GM18868 (cell line): Measurements from ENCODE around the gene GALNS.
"Not testable (repeated sequence)": the region's sequence is repeated elsewhere in the genome, so short reads cannot be mapped to it uniquely, and the experiment has no call there.

Experiments used
- ATAC-seq: cut with Tn5 transposase; IDR thresholded peaks from one replicate; pipeline ENCODE4 v1.9.1; 2021; ENCODE audit warnings: mild to moderate bottlenecking, moderate library complexity; ENCODE audit not compliant: unreplicated experiment

Gene GALNS

DNA sequence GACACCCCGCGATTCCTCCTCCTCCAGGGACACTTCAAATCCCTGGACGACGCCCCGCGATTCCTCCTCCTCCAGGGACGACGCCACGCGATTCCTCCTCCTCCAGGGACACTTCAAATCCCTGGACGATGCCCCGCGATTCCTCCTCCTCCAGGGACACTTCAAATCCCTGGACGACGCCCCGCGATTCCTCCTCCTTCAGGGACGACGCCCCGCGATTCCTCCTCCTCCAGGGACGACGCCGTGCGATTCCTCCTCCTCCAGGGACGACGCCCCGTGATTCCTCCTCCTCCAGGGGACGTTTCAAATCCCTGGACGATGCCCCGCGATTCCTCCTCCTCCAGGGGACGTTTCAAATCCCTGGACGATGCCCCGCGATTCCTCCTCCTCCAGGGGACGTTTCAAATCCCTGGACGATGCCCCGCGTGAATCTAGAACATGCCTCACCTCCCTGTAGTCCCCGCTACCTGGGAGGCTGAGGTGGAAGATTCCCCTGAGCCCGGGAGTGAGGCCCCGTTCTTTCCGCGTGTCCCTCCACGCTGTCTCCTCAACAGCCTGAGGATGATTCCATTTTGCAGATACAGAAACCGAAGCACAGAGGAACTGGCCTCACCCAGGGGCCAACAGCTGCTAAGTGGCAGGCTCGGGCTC is 33.1 kb upstream of the GALNS start:
- ATAC-seq: not testable (repeated sequence)

DNA sequence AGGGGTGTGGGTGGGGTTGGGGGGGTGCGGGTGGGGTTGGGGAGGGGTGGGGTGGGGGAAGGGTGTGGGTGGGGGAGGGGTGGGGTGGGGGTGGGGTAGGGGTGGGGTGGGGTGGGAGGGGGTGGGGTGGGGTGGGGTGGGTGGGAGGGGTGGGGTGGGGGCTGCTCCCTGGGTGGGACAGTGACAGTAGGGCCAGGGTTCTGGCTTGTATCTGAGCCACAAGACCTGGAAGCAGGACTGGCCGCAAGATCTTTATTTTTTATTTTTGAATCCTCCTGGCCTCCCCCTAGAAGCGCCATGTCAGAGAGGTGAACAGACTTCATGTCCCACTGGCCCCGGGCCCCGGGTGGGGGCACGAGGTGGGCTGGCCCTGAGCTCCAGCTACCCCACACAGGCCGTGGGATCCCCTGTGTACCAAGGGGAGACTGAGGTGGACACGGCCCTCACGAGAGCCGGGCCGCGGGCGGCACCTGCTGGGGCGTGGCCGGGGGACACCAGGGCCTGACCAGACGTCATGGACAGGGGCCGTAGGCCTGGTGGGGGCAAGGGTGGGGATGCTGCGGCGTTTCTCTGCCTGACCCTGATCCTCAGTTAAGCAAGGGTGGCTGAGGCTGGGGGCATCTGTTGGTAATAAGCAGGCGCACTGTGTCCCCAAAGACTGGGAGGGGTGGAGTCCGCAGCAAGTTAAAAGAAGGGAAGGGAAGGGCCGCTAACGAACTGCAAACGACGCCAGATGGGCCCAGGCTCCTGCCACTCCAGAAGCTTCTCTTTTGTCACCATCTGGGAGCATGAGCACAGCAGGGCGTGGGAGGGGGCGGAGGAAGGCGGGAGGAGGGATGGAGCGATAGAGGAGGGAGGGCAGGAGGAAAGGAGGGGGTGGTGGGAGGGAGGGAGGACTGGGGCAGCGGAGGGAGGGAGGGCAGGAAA is 32.0 kb upstream of the GALNS start:
- ATAC-seq: no peak

DNA sequence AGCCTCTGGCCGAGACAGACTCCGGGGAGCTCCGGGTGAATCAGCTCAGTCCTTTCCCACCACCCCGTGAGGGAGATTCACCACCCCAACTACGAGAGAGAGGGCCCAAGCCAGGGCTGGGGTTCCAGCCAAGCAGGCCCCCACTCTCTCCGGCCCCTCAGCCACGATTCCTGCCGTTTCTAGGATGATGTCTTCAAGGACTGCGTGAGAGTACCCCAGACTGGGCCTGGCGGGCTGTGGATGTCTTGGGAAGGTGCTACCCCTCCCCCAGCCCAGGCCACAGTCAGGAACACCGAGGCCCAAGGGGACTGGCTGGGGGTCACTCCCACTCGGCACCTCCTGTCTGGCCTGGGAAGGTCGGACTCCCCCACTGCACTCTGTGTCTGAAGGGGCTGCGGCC is 31.3 kb upstream of the GALNS start:
- ATAC-seq: no peak

DNA sequence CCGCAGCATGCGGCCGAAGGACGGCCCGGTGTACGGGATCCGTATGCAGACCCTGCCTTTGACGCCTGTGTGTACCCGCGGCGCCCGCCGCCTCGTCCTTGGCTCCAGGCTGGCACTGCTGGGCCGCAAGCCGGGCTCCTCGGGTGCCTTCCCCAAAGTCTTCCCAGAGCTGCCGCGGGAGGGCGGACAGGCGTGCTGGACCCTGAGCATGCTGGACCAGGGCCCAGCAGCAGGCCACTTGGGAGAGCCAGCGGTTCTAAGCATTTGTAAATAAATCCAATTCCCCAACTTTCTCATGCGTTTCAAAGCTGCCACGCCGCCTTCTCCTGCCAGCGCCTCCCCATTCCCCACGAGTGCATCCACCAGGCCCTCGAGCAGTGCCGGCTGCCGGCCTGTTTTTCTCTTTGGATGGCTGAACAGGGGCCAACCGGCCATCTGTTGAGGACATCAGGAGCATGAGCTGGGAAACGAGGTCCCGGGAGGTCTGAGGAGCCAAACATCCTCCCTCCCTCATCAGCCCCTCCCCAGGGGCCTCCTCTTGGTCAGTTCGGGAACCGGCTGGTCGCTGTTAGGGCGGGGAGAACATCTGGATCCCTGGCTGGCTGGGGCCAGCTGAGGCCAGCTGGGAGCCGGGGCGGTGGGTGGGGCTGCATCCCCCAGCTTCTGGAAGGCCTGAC is 30.2 kb upstream of the GALNS start:
- ATAC-seq: no peak

DNA sequence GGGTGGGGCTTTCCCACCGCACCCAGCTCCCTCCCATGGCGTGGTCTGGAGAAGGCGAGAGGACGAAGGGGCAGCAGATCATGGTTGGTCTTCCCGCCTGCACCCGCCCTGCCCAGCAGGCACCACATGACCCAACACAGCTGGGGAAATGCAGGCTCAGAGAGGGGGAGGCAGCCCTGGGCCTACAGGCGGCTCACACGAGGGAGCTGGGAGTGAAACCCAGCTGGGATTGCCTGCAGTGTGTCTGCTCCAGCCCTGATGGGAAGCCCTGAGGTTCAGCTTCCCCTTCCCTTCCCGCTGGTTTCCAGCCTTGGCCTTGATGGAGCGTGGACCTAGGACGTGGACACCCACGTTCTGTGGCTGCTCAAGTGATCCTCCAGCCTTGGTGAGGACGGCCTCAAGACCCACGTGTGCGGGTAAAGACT is 29.7 kb upstream of the GALNS start:
- ATAC-seq: no peak

DNA sequence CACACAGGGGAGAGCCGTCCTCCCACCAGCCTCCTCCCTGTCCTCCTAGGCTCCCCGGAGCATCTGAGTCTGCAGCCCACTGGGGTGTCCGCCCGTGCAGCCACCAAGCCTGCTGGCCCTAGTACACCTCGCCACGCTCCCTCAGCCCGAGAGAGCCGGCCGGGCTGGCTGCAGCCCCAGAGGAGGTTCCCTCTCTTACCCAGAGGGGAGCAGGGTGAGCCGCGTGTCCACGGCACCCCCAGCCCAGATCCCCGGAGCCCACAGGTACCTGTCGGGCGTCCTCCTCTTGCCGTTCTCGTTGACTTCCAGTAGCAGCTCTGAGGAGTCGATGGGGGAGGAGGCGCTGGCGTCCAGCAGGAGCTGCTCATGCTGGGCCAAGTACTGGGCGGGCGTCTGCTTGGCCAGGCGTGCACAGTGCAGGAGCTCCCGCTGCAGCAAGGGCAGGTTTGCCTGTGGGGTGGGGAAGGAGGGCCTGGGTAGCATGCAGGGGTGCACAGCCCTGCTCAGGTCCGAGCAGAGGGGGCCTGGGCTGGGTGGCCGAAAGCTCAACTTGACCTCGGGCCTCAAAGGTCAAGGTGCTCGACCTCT is 29.0 kb upstream of the GALNS start:
- no peak for ATAC-seq

DNA sequence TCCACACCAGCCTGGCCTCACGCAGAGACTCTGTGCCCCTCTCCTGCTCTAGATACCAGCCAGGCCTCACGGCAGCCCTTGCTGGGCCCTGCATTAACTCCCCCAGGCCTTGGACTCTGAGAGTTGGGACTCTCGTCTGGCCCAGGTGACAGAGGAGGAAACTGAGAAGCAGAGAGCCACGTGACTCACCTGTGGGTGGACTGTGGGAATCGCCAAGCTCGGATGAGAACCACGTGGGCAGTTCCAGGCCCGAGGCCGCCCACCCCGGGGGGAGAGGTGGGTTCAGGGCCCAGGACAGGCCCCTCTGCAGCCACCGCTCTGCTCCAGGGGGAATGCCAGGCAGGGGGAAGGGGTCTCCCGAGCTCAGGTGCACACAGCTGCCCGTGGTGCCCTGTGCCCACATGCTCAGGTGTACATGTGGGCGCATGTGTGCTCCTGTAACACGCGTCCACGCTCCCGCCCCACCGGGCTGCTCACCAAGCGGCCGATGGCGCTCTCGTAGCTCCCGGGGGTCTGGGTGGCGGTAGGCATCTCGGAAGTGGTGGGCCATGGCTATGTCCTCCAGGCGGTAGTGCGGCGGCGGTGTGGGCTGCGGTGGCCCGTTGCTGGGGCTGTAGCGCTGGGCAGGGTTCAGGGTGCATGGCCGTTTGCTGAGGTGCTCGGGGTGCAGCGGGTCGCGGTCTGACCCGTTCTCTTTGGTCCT is 28.0 kb upstream of the GALNS start:
- no peak for ATAC-seq

DNA sequence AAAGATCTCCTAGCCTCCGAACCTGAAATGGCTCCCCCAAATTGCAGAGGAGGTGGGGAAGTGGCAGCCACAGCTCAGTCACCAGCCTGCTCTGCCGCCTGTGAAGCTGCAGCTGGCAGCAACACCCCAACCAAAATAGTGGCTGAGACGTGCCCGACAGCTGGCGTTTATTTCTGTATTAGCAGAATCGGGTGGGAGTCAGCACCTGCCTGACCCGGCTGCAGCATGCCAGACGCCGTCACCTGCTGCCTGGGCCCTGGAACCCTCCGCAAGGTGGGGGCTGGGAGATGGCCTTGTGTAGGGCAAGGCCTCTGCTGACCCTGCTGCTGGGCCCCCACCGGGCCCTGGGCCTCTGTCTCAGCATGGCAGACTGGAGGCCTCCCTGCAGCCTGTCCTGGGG is 27.2 kb upstream of the GALNS start:
- ATAC-seq: no peak

DNA sequence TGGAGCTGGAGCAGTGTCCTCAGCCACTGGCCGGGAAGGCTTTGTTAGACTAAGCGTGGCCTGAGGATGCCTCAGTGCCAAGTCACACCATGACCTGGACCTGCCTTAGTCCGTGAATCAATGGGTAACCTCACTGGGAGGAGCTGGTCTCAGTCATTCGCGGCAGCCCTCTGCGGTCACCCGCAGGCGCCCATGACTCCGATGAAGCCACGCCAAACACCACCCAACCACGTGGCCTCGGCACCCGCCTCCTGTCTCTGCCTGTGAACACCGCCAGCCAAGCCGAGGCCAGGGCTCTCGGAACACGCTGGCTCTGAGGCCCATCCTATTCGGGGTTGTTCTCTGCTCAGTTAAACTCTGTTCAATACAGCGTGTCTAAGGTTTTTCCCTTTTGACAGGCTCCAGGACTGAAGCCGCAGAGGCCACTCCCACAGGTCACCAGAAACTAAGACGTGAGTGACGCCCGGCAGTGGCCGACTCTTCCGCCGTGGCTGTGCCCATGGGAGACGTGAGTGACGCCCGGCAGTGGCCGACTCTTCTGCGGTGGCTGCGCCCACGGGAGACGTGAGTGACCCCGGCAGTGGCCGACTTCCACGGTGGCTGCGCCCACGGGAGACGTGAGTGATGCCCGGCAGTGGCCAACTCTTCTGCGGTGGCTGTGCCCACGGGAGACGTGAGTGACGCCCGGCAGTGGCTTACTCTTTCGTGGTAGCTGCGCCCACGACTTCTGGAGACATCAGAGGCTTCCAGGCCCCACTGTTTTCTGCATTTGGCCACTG is 26.6 kb upstream of the GALNS start:
- no peak for ATAC-seq

DNA sequence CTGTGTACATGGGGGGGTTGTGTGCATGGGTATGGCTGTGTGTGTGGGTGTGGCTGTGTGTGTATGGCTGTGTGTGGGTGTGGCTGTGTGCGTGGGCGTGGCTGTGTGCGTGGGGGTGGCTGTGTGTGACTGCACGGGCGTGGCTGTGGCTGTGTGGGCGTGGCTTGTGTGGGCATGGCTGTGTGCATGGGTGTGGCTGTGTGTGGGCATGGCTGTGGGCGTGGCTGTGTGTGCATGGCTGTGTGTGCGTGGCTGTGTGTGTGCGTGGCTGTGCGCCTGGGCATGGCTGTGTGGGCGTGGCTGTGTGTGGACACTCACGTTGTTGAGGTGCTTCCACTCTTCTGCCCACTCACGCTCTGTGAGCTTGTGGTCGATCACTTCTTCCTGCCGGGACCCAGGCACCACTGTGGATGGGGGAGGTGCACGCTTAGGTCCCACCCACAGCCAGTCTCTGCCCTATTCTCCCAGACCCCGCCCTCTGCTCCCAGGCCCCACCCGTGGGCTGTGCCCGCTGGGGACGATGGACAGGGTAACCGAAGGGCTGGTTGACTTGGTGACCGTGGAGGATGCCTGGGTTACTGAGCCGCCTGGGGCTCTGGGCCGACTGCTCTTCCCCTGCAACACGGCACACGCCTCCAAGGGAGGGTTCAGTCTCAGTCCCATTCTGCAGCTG is 25.7 kb upstream of the GALNS start:
- ATAC-seq: no peak

DNA sequence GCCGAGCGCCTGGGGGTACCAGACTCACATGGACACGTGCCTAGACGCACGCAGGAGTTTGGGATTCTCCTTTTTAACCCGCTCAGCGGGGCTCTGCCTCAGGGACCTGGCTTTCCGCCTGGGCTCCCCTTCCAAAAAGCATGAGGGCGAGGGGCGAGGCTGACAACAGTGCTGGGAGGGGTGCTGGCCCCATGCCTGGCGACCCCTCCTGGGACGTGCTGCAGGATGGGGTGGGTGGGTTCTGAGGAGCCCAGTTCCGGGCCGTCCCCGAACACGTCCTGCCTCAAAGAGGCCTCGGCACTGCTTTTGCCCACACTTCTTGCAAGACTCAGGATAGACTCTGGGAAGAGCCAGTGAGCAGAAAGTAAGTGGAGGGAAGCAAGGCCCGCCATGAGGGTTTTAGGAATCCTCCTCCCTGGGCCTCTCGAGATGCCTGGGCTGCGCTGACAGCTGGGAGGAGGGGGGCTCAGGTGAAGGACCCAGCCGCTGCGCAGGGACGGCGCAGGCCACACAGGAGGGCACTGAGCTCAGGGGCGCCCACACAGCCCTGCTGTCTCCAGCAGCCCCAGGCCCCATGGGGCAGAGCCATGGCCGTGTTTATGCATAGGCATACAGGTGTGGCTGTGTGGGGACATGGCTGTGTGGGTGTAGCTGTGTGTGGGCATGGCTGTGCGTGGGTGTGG is 25.1 kb upstream of the GALNS start:
- no peak for ATAC-seq

DNA sequence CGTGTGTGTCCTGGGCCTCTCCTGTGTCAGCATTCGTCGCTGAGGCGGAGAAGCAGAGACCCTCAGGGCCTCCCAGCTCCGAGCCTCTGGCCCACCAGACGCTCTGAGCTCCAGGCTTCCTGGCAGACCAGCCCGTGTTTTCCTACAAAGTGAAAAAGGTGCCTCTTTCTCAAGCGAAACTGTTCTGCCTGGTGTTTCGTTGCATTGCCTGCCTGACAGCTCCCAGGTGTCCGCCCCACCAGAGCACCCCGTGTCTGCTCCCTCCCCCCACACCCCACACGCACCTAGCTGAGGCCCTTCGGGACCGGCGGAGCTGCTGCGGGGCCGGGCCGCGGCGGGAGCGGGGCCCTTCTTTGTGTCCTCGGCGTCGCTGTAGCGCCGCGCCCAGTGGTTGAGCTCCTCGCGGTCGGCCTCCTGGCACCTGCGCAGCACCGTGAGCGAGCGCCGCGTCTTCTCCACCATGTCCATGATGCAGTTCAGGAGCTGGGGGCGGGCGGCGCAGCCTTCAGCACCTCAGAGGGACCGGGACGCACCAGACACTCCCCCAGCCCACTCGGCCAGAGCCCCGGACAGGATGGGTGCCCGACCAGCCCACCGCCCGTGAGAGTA is 24.4 kb upstream of the GALNS start:
- no peak for ATAC-seq

DNA sequence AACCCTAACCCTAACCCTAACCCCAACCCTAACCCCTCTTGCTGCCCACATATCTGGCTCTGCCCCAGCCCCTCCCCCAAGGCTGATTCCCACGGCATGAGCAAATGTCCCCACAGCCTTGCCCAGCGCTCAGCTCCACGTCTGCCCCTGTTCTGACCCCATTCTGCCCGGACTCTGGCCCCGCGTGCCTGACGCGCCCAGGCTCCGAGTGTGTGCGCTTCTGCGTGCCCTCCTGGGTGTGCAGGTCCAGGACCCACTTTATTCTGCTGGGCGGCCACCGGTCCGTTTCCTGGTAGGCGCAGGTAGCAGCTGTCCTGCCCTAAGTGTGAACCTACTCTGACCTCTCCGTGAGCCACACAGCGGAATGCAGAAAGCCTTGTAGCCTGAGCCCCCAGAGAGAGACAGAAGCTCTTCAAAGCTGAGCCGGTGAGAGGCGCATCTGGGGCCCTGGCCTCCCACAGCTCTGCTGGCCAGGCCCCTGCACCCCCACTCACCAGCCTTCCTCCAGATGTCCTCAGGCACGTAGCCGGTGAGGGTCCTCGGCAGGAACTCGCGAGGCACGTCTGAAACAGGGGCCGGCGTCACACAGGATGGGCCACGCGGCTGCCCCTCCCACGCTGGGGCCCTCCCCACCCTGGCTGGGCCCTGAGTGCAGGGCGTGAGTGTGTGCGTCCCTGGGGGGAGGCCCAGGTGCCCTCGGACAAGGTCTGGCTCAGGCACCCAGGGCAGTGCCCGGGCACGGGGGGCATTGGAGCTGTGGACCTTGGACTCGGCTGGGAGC is 23.7 kb upstream of the GALNS start:
- no peak for ATAC-seq

DNA sequence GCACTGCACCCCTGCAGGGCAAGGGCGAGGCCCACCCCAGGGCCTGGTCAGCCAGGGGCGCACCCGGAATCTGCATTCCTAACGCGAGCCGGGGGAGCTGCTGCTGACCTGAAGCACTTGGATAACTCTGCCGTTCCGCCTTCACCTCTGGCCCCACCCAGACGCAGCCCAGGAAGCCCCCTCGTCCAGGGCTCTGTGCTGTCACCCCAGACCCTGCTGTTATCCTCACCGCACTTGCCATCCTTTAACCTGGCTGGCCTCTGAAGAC is 23.0 kb upstream of the GALNS start:
- ATAC-seq: no peak

DNA sequence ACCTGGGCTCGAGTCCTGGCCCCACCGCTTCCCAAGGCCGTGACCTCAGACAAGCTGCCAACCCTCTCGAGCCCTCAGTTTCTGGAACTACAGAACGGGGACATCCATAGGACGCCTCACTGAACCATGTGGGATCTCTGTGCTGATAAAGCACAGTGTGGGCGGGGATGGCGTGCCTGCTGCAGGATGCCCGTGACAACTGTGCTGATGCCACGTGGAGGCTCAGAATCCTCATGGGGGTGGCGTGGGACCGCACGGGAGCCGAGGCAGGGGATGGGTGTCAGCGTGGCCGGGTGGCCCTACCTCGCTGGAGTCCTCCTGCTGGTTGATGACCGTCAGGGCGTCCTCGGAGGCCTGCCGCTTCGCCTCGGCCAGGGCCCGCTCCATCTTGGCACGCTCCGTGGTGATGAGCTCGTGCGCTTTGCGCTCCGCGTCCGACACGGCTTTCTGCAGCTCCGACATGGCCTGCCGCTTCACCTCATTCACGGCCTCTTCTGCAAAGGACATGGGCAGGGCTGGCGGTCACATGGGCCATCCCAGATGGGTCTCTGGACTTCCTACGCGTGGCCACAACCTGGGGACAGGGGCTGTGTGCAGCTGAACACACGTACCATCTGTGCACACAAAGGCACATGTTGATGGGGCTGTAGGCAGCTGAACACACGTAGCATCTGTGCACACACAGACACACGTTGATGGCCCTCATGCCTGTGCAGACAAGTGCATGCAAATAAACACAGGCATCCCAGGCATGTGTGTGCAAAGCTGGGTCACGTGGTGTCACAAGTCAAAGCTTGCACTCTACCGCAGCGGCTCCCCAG is 22.4 kb upstream of the GALNS start:
- ATAC-seq: no peak

DNA sequence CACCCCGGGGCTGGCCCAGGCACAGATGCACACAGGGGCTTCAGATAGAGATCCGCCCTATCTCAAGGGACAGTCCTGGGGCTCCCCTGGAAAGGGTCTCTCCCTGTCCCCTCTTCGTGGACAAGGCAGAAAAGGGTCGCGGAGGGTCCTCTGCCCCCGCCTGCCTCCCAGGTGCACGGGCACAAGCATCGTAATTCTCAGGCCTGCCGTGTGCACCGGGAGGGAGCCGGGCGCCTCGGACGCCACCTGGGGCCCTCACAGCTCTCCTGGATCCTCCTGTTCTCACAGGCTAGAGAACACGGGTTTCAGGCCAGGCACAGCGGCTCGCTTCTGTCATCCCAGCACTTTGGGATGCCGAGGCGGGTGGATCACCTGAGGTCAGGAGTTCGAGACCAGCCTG is 21.6 kb upstream of the GALNS start:
- ATAC-seq: no peak
